Stimulated activated CD4-positive, alpha-beta T cell treated with anti-CD3 and anti-CD28 coated beads, Interleukin-2, amount 100 ng/mL, for 4 hours (primary cell): Measurements from ENCODE around the gene DVL3.
A peak's percentile ranks its signal among the peaks of the same experiment; 100 is the strongest.

Experiments used
- DNase-seq: peaks from one replicate; pipeline ENCODE4 v3.0.0-alpha.2; 2020; ENCODE audit warnings: low read depth

Gene DVL3

GRCh38 chr3:184176377-184177330, 21.5 kb downstream of the DVL3 start:
- no peak for DNase-seq

DNA sequence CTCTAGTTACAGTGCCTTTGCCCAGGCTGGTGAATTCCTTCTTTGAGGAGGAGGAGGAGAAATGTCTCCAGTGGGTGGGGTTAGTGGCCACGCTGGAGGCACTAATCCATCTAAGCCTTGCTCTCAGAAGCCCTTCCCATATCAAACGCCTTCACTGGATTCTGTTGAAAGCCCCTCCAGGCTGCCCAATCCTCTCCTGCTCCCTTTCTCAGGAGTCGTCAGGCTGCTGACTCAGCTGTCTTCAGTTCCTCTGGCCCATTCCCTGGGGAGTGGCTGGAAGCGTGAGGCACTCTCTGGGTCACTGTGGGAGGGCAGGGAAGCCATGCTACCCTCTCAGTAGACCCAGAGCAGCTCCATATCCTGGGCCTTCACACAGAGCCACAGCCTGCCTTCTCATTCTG, 22.2 kb downstream of the DVL3 start:
- no peak for DNase-seq

GRCh38 chr3:184177767-184178306, 22.7 kb downstream of the DVL3 start:
- no peak for DNase-seq

DNA sequence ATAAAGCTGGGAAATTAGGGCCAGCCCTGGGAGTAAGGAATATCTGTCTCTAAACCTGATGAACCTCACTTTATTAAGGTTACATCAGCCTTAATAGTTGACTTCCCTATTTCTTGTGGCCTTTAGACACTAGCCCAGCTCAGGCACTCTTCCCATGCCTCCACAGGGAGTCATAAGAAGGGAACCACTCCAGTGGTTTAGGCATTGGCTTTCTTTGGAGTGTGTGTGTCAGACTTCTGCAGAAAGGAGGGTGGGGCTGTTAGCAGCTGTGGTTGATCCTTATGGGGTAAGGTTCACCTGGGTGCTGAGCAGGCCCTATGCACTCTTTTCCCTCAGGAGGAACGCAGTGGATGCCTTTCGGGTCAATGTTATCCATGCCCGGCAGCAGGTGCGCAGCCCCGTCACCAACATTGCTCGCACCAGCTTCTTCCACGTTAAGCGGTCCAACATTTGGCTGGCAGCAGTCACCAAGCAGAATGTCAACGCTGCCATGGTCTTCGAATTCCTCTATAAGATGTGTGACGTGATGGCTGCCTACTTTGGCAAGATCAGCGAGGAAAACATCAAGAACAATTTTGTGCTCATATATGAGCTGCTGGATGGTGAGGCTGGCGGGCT, 23.5 kb downstream of the DVL3 start:
- no peak for DNase-seq

DNA sequence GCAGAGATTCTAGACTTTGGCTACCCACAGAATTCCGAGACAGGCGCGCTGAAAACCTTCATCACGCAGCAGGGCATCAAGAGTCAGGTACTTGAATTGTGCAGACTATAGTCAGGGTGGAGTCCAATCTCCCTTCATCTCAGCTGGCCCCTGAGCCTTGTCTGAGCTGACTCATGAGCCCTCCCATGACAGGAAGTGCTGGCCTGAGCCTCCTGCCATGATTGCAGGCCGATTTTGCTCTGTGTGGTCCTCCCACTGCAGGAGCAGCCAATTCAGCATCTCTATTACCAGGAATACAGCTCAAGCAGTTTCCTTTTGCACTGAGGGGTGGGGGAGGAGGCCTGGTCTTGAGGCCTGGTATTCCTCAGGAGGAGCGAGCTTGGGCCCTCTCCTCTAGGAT, 25.0 kb downstream of the DVL3 start:
- no peak for DNase-seq

DNA sequence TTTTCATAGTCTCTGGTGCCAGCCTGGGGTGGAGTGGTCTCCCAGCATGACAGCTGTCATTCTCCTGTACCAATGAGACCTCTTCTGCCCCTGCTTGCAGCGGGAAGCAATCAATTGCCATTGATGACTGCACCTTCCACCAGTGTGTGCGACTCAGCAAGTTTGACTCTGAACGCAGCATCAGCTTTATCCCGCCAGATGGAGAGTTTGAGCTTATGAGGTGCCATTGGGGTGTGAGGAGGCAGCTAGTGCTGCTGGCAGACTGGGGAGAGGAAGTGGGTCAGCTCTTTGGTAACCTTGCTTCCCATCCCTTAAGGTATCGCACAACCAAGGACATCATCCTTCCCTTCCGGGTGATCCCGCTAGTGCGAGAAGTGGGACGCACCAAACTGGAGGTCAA, 26.4 kb downstream of the DVL3 start:
- no peak for DNase-seq

GRCh38 chr3:184183679-184184078, 28.5 kb downstream of the DVL3 start:
- DNase-seq = no peak

DNA sequence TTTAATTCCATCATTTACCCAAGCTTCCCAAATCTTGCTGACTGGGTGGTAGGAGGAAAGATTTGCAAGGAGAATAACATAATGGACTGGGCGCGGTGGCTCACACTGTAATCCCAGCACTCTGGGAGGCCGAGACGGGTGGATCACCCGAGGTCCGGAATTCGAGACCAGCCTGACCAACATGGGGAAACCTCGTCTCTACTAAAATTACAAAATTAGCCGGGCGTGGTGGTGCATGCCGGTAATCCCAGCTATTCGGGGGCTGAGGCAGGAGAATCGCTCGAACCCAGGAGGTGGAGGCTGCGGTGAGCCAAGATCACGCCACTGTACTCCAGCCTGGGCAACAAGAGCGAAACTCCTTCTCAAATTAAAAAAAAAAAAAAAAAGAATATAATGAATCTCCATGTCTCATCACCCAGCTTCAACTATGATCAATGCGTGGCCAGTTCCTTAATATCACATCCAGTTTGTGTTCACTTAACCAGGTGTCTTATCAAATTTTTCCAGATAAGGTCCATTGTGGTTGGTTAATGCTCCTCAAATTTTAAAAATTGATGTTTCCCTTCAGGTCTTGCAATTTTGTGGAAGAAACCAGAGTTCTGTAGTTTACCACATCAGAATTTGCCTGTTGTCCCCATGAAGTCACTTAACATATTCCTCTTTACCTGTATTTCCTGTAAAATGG, 29.5 kb downstream of the DVL3 start:
- DNase-seq = no peak

GRCh38 chr3:184185461-184186183, 30.4 kb downstream of the DVL3 start:
- DNase-seq = peak; percentile 99

- no peak for DNase-seq
These were observed 31.2 kb downstream of the DVL3 start, which contains the start of gene ABCF3 for GRCh38 chr3:184186184-184186901. Gene ABCF3, plus strand, starts transcription at chr3:184186199. Its CDS starts 9 bp downstream, at chr3:184186208.

- DNase-seq = no peak
These were observed 31.7 kb downstream of the DVL3 start for GRCh38 chr3:184186902-184187207.

- DNase-seq = no peak
These were observed 32.9 kb downstream of the DVL3 start for GRCh38 chr3:184188080-184188479.

GRCh38 chr3:184189421-184189820, 34.2 kb downstream of the DVL3 start:
- no peak for DNase-seq

- DNase-seq = no peak
These were observed 37.7 kb downstream of the DVL3 start for GRCh38 chr3:184192889-184193288.

GRCh38 chr3:184193991-184194539, 38.9 kb downstream of the DVL3 start:
- DNase-seq = no peak

GRCh38 chr3:184196536-184196935, 41.4 kb downstream of the DVL3 start:
- DNase-seq = no peak

- no peak for DNase-seq
These were observed 43.3 kb downstream of the DVL3 start for GRCh38 chr3:184198509-184198908.

GRCh38 chr3:184200825-184201224, 45.6 kb downstream of the DVL3 start:
- no peak for DNase-seq

- DNase-seq = no peak
These were observed 48.3 kb downstream of the DVL3 start for GRCh38 chr3:184203526-184203925.

GRCh38 chr3:184209146-184209923, 54.2 kb downstream of the DVL3 start:
- no peak for DNase-seq
